H1 (cell line): ENCODE measurements around the gene CAMTA1.

ENCODE experiments used
- CEBPB ChIP-seq: IDR thresholded peaks from 2 replicates; pipeline ENCODE4 v1.6.1; 2012; ENCODE audit warnings: low read depth, low read length
- CHD2 ChIP-seq: IDR thresholded peaks from 2 replicates; pipeline ENCODE4 v1.6.1; 2012; ENCODE audit warnings: low read length, improper control_type of control experiment
- CHD7 ChIP-seq: fragments of 300-600 bp; sonication (generic); IDR thresholded peaks from 2 replicates; pipeline ENCODE4 v1.7.1; 2012; ENCODE audit warnings: low read length, moderate library complexity, mild to moderate bottlenecking, inconsistent platforms; ENCODE audit not compliant: insufficient replicate concordance
- CTCF ChIP-seq, 3 experiments: IDR thresholded peaks; 1 replicate in 2 of 3; 2 replicates in 1 of 3; pipeline versions ENCODE4 v1.5.1 to v1.6.1; 2011; ENCODE audit warnings: low read length in 3 of 3, mild to moderate bottlenecking in 3 of 3, inconsistent platforms in 2 of 3, low read depth in 1 of 3, moderate library complexity in 1 of 3; ENCODE audit not compliant: insufficient read depth in 1 of 3; ENCODE audit errors: control extremely low read depth in 1 of 3
- HDAC2 ChIP-seq, 2 experiments: fragments of 300-600 bp in 1 of 2; sonication (generic) in 1 of 2; IDR thresholded peaks; 2 replicates each; pipeline ENCODE4 v1.6.1; 2011 to 2012; ENCODE audit warnings: low read depth in 2 of 2, low read length in 2 of 2, mild to moderate bottlenecking in 2 of 2, moderate library complexity in 2 of 2, borderline replicate concordance in 1 of 2, inconsistent platforms in 1 of 2
- JUND ChIP-seq: IDR thresholded peaks from 2 replicates; pipeline ENCODE4 v1.6.1; 2011; ENCODE audit warnings: mild to moderate bottlenecking, improper control_type of control experiment, low read length
- KDM5A ChIP-seq: fragments of 200-600 bp; IDR thresholded peaks from 2 replicates; pipeline ENCODE4 v1.7.1; 2012; ENCODE audit warnings: mild to moderate bottlenecking, low read length, inconsistent platforms, mixed read lengths
- POLR2A ChIP-seq, 2 experiments: IDR thresholded peaks; 1 replicate in 1 of 2; 2 replicates in 1 of 2; pipeline ENCODE4 v1.6.1; 2011; ENCODE audit warnings: low read depth in 2 of 2, low read length in 2 of 2, mild to moderate bottlenecking in 2 of 2; ENCODE audit errors: control extremely low read depth in 1 of 2
- POLR2AphosphoS5 ChIP-seq: IDR thresholded peaks from 2 replicates; pipeline ENCODE4 v1.6.1; 2011; ENCODE audit warnings: low read depth, low read length
- POU5F1 ChIP-seq: IDR thresholded peaks from 2 replicates; pipeline ENCODE4 v1.6.1; 2011; ENCODE audit warnings: low read depth, mild to moderate bottlenecking, low read length, moderate library complexity
- SP1 ChIP-seq: IDR thresholded peaks from 2 replicates; pipeline ENCODE4 v1.6.1; 2011; ENCODE audit warnings: low read depth, low read length
- SUZ12 ChIP-seq: fragments of 200-600 bp; sonication (generic); IDR thresholded peaks from 2 replicates; pipeline ENCODE4 v1.6.1; 2012; ENCODE audit warnings: mild to moderate bottlenecking, inconsistent platforms, low read length, moderate library complexity, mixed read lengths

GRCh38 chr1:7375781-7376660, 590.8 kb downstream of the CAMTA1 start:
- TF ChIP-seq HDAC2 (IDR thresholded peaks at IDR 0.05; ENCODE audit: borderline replicate concordance in 1 of 2, low read depth in 2 of 2, low read length in 2 of 2) (no peak), SUZ12 (no peak), CTCF (IDR thresholded peaks at IDR 0.05; ENCODE audit: control extremely low read depth in 1 of 3, insufficient read depth in 1 of 3, low read depth in 1 of 3, low read length in 3 of 3) (no peak), JUND (no peak), KDM5A (no peak), POLR2AphosphoS5 (no peak), POU5F1 (no peak), CEBPB (no peak), POLR2A (IDR thresholded peaks at IDR 0.05; ENCODE audit: control extremely low read depth in 1 of 2, low read depth in 2 of 2, low read length in 2 of 2) (no peak), CHD7 (no peak), CHD2 (no peak), SP1 (no peak)
